ENCODE results near the gene CLINT1. TPM values are rescaled to one million over a fixed set of nuclear protein-coding genes. Genes with fewer than 3 reads are reported as not detected.

The CLINT1 gene
- total RNA-seq, 1 donor, result 118 TPM

DNA sequence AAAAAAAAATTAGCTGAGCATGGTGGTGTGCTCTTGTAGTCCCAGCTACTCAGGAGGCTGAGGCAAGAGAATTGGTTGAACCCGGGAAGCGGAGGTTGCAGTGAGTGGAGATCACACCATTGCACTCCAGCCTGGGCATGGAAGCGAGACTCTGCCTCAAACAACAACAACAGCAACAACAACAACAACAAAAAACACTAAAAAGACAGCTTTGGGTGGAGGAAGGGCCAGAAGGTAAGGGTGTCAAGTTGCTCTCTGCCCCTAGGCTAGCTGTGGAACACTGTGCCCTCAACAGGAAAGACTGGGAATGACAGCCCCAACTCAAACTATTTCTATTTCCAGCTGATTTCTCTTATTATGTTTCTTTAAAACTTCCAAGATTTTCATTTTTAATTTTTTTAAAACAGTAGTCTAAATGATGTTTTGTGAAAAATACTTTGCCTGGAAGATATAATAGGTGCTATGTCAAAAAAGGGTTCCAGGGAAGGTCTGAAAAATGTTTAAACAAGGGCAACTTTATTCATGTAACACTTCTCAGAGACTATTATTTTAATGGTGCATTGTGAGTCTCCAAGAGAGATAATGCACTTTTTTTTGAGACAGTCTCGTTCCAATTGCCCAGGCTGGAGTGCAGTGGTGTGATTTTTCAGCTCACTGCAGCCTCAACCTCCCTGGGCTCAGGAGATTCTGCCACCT lies 29.9 kb downstream of the CLINT1 start:
- no peak for DNase-seq (ENCODE audit: low read depth)
- no peak overlapping the region for H3K4me3 ChIP-seq (ENCODE audit: low read depth, low read length)
- TF ChIP-seq, protein P1, sequence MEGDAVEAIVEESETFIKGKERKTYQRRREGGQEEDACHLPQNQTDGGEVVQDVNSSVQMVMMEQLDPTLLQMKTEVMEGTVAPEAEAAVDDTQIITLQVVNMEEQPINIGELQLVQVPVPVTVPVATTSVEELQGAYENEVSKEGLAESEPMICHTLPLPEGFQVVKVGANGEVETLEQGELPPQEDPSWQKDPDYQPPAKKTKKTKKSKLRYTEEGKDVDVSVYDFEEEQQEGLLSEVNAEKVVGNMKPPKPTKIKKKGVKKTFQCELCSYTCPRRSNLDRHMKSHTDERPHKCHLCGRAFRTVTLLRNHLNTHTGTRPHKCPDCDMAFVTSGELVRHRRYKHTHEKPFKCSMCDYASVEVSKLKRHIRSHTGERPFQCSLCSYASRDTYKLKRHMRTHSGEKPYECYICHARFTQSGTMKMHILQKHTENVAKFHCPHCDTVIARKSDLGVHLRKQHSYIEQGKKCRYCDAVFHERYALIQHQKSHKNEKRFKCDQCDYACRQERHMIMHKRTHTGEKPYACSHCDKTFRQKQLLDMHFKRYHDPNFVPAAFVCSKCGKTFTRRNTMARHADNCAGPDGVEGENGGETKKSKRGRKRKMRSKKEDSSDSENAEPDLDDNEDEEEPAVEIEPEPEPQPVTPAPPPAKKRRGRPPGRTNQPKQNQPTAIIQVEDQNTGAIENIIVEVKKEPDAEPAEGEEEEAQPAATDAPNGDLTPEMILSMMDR (IDR thresholded peaks at IDR 0.05; ENCODE audit: insufficient read depth, low read depth, low read length), result peak; percentile 50

GRCh38 chr5:157828105-157828943 lies 30.6 kb downstream of the CLINT1 start:
- peak; percentile 30 for DNase-seq (ENCODE audit: low read depth)
- TF ChIP-seq, protein P1 (IDR thresholded peaks at IDR 0.05; ENCODE audit: insufficient read depth, low read depth, low read length), result no peak
- H3K4me3 ChIP-seq (ENCODE audit: low read depth, low read length), result no peak overlapping the region

GRCh38 chr5:157827423-157827822 lies 31.5 kb downstream of the CLINT1 start:
- DNase-seq (ENCODE audit: low read depth), result peak; percentile 42
- H3K4me3 ChIP-seq (ENCODE audit: low read depth, low read length), result no peak overlapping the region
- TF ChIP-seq, protein P1 (IDR thresholded peaks at IDR 0.05; ENCODE audit: insufficient read depth, low read depth, low read length), result no peak

DNA sequence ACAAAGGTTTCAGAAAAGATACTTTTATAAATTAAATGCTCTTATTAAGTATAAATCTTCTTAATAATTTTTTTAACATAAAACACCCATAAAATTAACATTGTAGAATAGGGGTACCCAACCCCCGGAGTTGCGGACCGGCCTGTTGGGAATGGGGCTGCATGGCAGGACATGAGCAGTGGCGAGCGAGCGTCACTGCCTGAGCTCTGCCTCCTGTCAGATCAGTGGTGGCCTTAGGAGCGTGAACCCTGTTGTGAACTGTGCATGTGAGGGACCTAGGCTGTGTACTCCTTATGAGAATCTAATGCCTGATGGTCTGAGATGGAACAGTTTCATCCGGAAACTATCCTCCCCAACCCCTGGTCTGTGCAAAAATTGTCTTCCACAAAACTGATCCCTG lies 35.3 kb downstream of the CLINT1 start:
- DNase-seq (ENCODE audit: low read depth), result no peak
- H3K4me3 ChIP-seq (ENCODE audit: low read depth, low read length), result no peak overlapping the region
- TF ChIP-seq, protein P1 (IDR thresholded peaks at IDR 0.05; ENCODE audit: insufficient read depth, low read depth, low read length), result no peak

- peak; percentile 44 for DNase-seq (ENCODE audit: low read depth)
- no peak overlapping the region for H3K4me3 ChIP-seq (ENCODE audit: low read depth, low read length)
- TF ChIP-seq, protein P1 (IDR thresholded peaks at IDR 0.05; ENCODE audit: insufficient read depth, low read depth, low read length), result no peak
Observed at GRCh38 chr5:157821822-157822622, 36.9 kb downstream of the CLINT1 start.

GRCh38 chr5:157821405-157821804 lies 37.5 kb downstream of the CLINT1 start:
- TF ChIP-seq, protein P1 (IDR thresholded peaks at IDR 0.05; ENCODE audit: insufficient read depth, low read depth, low read length), result no peak
- H3K4me3 ChIP-seq (ENCODE audit: low read depth, low read length), result no peak overlapping the region
- DNase-seq (ENCODE audit: low read depth), result no peak
